A673 (cell line): ENCODE results near the gene MRAP2. TPM values are rescaled to one million over a fixed set of nuclear protein-coding genes. Genes with fewer than 3 reads are reported as not detected.

ENCODE experiments used
- BruUV-seq: library from RNA; stranded (reverse); fragments of 400-500 nt; replicated peaks from 2 replicates; lab custom pipeline; 2021; lab: Mats Ljungman, UMichigan
- CTCF ChIA-PET: fragments of 300-600 bp; sonication (Branson Sonifier 250); formaldehyde crosslinking; loops from one replicate; lab custom pipeline; 2022; ENCODE audit warnings: antibody characterized with exemption; lab: Charles Lee
- POLR2A ChIA-PET: fragments of 300-600 bp; sonication (Branson Sonifier 250); formaldehyde crosslinking; loops from one replicate; lab custom pipeline; 2022; ENCODE audit warnings: antibody characterized with exemption; ENCODE audit not compliant: low non-redundant PET; lab: Charles Lee
- DNase-seq: peaks from one replicate; pipeline ENCODE4 v3.0.0-alpha.2; 2015; ENCODE audit warnings: low spot score
- H3K27ac ChIP-seq: fragments of 200-600 bp; sonication (generic); 2 replicates; pipeline ENCODE4 v1.5.1; 2016; ENCODE audit warnings: mixed run types, low read depth, mild to moderate bottlenecking, mixed read lengths, antibody characterized with exemption, low read length; ENCODE audit not compliant: poor library complexity, severe bottlenecking
- H3K27me3 ChIP-seq: fragments of 200-600 bp; sonication (generic); replicated peaks from 2 replicates; pipeline ENCODE4 v1.6.1; 2017; ENCODE audit warnings: mixed run types, low read depth, mild to moderate bottlenecking, mixed read lengths, antibody characterized with exemption, low read length; ENCODE audit not compliant: insufficient read depth, poor library complexity
- H3K36me3 ChIP-seq: fragments of 200-600 bp; sonication (generic); 2 replicates; pipeline ENCODE4 v1.6.1; 2016; ENCODE audit warnings: mixed run types, mild to moderate bottlenecking, mixed read lengths, antibody characterized with exemption, low read length; ENCODE audit not compliant: insufficient read depth, poor library complexity, severe bottlenecking
- H3K4me1 ChIP-seq: fragments of 200-600 bp; sonication (generic); 2 replicates; pipeline ENCODE4 v1.6.1; 2017; ENCODE audit warnings: mixed run types, mild to moderate bottlenecking, mixed read lengths, antibody characterized with exemption, low read length; ENCODE audit not compliant: insufficient read depth, poor library complexity, severe bottlenecking
- H3K4me3 ChIP-seq: fragments of 200-600 bp; sonication (generic); 2 replicates; pipeline ENCODE4 v1.5.1; 2016; ENCODE audit warnings: low read depth, mixed run types, mild to moderate bottlenecking, mixed read lengths, low read length; ENCODE audit not compliant: poor library complexity, severe bottlenecking
- H3K9me3 ChIP-seq: fragments of 200-600 bp; sonication (generic); 2 replicates; pipeline ENCODE4 v1.6.1; 2016; ENCODE audit warnings: mixed run types, low read depth, mild to moderate bottlenecking, mixed read lengths, antibody characterized with exemption, low read length; ENCODE audit not compliant: poor library complexity, severe bottlenecking
- CTCF ChIP-seq: fragments of 300-800, 200-600 bp; sonication (generic); conservative IDR thresholded peaks from 2 replicates; pipeline ENCODE4 v1.5.1; 2017; ENCODE audit warnings: low read depth, mild to moderate bottlenecking, antibody characterized with exemption, low read length, moderate library complexity, mixed read lengths
- EZH2 ChIP-seq: fragments of 200-600 bp; sonication (generic); IDR thresholded peaks from 2 replicates; pipeline ENCODE4 v1.6.1; 2017; ENCODE audit warnings: borderline replicate concordance, low read depth, mild to moderate bottlenecking, mixed read lengths, antibody characterized with exemption, low read length; ENCODE audit not compliant: poor library complexity, severe bottlenecking
- intact Hi-C: fragments of 100-400 bp; cut with micrococcal nuclease; formaldehyde crosslinking; loops from one replicate; pipeline ENCODE4 v1.10.0; 2022; ENCODE audit not compliant: unreplicated experiment
- total RNA-seq: library from RNA; stranded (reverse); gene quantifications from 2 replicates; pipeline ENCODE4 v1.2.3, GENCODE V29; 2021

MRAP2 gene
- total RNA-seq, 1 experiment from 2014 or later, result 0.34 TPM

DNA sequence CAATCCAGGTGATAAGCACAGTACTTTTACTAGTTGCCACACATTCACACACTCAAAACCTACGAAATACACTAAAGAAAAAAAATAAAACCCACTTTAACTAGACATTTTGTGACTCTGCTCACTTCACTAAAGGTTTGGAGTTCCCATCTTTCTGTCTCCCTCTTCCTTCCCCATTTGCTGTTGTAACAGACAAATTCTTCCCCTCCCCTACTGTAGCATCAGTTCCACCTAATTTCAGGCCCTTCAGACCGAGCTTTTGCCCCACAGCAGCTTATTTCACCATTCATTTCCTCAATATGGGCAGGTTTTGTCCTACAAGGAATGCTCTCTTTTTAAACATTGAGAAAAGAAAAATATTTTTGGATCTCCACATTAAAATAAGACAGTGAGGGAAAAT, 31.3 kb upstream of the MRAP2 start:
- POLR2A ChIA-PET, result no interaction called here
- H3K27me3 ChIP-seq, result no peaks in the 10 kb centered on the region
- no peak overlapping the region for H3K4me3 ChIP-seq
- no peak overlapping the region for H3K27ac ChIP-seq
- no peak for TF ChIP-seq EZH2
- no peak for TF ChIP-seq CTCF
- DNase-seq, result no peak
- CTCF ChIA-PET, result no interaction called here
- no peaks in the 10 kb centered on the region for H3K9me3 ChIP-seq
- H3K4me1 ChIP-seq, result no peaks in the 10 kb centered on the region
- intact Hi-C loops, result no loop called here
- BruUV-seq, result no TSS peak
- no peaks in the 10 kb centered on the region for H3K36me3 ChIP-seq

DNA sequence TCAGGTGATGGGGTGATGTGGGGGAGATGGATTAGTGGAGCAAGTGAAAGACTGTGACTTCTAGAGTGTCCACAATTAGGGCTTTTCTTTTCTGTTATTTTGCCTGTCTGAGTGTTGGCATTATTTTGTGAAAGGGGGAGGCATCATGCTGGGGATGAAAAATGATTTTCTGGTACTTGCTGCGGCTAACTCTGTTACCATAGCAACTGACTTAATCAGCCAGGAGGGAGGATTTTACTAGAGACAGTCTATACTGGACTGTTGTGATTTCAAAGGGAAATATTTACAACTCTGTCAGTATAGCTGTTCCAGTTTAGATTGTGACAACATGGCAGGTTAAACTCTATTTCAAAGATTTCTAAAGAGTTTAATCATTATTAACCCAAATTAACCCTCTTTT, 30.4 kb upstream of the MRAP2 start:
- Histone ChIP-seq H3K27me3 (no peaks in the 10 kb centered on the region), H3K9me3 (no peaks in the 10 kb centered on the region), H3K4me1 (no peaks in the 10 kb centered on the region), H3K4me3 (no peak overlapping the region), H3K36me3 (no peaks in the 10 kb centered on the region), H3K27ac (no peak overlapping the region)
- POLR2A ChIA-PET, result no interaction called here
- no TSS peak for BruUV-seq
- CTCF ChIA-PET, result no interaction called here
- DNase-seq, result no peak
- TF ChIP-seq EZH2, result no peak
- TF ChIP-seq CTCF, result no peak
- intact Hi-C loops, result no loop called here

DNA sequence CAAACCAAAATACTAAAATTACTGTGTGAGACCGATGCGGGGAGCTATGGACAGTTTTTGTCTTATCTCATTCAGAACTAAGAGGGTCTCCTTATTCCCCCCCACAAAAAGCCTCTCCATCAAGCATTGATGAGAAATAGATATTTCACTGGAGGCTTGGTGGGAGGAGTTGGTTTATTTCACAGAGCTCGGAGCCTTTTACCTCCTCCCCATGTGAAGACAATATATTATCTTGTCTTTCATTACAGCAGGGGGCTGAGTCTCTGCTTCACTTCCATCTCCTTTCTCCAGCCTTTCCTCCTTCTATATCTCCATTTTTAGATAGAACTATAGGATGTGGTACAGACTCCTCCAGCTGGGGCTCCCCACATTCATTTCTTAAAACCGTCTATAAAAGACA, 29.9 kb upstream of the MRAP2 start:
- H3K27ac ChIP-seq, result no peak overlapping the region
- no peak overlapping the region for H3K4me3 ChIP-seq
- intact Hi-C loops, result no loop called here
- H3K4me1 ChIP-seq, result no peaks in the 10 kb centered on the region
- no peaks in the 10 kb centered on the region for H3K27me3 ChIP-seq
- ChIA-PET CTCF (no interaction called here), POLR2A (no interaction called here)
- TF ChIP-seq CTCF (no peak), EZH2 (no peak)
- H3K9me3 ChIP-seq, result no peaks in the 10 kb centered on the region
- BruUV-seq, result no TSS peak
- H3K36me3 ChIP-seq, result no peaks in the 10 kb centered on the region
- no peak for DNase-seq

DNA sequence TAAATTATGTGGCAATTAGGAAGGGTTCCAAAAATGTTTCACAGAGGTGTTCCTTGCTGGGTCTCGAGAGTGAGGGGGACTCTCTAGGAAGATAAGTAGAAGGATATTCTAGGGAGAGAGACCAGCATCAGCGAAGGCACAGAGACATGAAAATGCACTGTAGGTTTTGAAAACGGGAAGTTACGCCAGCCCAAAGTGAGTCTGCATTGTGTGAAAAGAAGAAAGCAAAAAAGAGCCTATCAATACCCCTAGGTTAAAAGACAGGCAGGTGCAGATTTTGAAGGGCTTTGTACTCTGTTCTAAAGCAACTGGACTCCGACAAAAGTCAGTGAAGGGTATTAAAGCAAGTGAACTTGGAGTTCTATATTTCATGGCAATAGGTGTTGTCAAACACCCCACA, 25.7 kb upstream of the MRAP2 start:
- intact Hi-C loops, result no loop called here
- Histone ChIP-seq H3K9me3 (no peaks in the 10 kb centered on the region), H3K36me3 (no peaks in the 10 kb centered on the region), H3K27me3 (no peaks in the 10 kb centered on the region), H3K4me1 (no peaks in the 10 kb centered on the region), H3K4me3 (no peak overlapping the region), H3K27ac (no peak overlapping the region)
- no peak for DNase-seq
- TF ChIP-seq EZH2, result no peak
- TF ChIP-seq CTCF, result no peak
- no TSS peak for BruUV-seq
- CTCF ChIA-PET, result no interaction called here
- POLR2A ChIA-PET, result no interaction called here
